Measurements from ENCODE around the gene NOLC1. TPM values are rescaled to one million over a fixed set of nuclear protein-coding genes. Genes with fewer than 3 reads are reported as not detected.

NOLC1 gene
- total and polyA plus RNA-seq, 4 donors = 11.6 to 26.3 (median 20.4) TPM

GRCh38 chr10:102113261-102113955 is 38.8 kb upstream of the NOLC1 start:
- TF ChIP-seq TAF1 (conservative IDR thresholded peaks at IDR 0.05) = no peak
- TF ChIP-seq, protein P1, sequence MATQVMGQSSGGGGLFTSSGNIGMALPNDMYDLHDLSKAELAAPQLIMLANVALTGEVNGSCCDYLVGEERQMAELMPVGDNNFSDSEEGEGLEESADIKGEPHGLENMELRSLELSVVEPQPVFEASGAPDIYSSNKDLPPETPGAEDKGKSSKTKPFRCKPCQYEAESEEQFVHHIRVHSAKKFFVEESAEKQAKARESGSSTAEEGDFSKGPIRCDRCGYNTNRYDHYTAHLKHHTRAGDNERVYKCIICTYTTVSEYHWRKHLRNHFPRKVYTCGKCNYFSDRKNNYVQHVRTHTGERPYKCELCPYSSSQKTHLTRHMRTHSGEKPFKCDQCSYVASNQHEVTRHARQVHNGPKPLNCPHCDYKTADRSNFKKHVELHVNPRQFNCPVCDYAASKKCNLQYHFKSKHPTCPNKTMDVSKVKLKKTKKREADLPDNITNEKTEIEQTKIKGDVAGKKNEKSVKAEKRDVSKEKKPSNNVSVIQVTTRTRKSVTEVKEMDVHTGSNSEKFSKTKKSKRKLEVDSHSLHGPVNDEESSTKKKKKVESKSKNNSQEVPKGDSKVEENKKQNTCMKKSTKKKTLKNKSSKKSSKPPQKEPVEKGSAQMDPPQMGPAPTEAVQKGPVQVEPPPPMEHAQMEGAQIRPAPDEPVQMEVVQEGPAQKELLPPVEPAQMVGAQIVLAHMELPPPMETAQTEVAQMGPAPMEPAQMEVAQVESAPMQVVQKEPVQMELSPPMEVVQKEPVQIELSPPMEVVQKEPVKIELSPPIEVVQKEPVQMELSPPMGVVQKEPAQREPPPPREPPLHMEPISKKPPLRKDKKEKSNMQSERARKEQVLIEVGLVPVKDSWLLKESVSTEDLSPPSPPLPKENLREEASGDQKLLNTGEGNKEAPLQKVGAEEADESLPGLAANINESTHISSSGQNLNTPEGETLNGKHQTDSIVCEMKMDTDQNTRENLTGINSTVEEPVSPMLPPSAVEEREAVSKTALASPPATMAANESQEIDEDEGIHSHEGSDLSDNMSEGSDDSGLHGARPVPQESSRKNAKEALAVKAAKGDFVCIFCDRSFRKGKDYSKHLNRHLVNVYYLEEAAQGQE (IDR thresholded peaks at IDR 0.05) = no peak
- TF ChIP-seq EGR1 (IDR thresholded peaks at IDR 0.05; ENCODE audit: low read depth in 2 of 2) = no peak
- H3K36me3 ChIP-seq (ENCODE audit: control insufficient read depth in 4 of 4, insufficient read depth in 3 of 4, low read depth in 1 of 4, low read length in 3 of 4) = peaks cover 11 to 30% (median 27%) of the 10 kb centered on the region in 4 donors
- DNase-seq (ENCODE audit: low spot score) = peak; percentile 50
- H3K9me3 ChIP-seq (ENCODE audit: control insufficient read depth in 4 of 4, low read length in 3 of 4) = no peaks in the 10 kb centered on the region
- H3K9ac ChIP-seq (ENCODE audit: low read depth in 1 of 2, low read length in 2 of 2) = no peak overlapping the region
- H3K27ac ChIP-seq (ENCODE audit: low read depth in 1 of 2, low read length in 2 of 2) = no peak overlapping the region
- WGBS = 76% methylated on average over 7 of the region's 7 CpGs
- peak overlapping the region in 1 of 3 donors; percentile 18 for H3K4me3 ChIP-seq (ENCODE audit: low read depth in 1 of 3, low read length in 3 of 3)
- H3K4me1 ChIP-seq (ENCODE audit: control insufficient read depth in 4 of 4, insufficient read depth in 4 of 4, low read length in 3 of 4) = peaks cover 13 to 48% (median 42%) of the 10 kb centered on the region in 4 donors
- H3K27me3 ChIP-seq (ENCODE audit: control insufficient read depth in 4 of 4, insufficient read depth in 4 of 4, low read length in 3 of 4) = no peaks in the 10 kb centered on the region

DNA sequence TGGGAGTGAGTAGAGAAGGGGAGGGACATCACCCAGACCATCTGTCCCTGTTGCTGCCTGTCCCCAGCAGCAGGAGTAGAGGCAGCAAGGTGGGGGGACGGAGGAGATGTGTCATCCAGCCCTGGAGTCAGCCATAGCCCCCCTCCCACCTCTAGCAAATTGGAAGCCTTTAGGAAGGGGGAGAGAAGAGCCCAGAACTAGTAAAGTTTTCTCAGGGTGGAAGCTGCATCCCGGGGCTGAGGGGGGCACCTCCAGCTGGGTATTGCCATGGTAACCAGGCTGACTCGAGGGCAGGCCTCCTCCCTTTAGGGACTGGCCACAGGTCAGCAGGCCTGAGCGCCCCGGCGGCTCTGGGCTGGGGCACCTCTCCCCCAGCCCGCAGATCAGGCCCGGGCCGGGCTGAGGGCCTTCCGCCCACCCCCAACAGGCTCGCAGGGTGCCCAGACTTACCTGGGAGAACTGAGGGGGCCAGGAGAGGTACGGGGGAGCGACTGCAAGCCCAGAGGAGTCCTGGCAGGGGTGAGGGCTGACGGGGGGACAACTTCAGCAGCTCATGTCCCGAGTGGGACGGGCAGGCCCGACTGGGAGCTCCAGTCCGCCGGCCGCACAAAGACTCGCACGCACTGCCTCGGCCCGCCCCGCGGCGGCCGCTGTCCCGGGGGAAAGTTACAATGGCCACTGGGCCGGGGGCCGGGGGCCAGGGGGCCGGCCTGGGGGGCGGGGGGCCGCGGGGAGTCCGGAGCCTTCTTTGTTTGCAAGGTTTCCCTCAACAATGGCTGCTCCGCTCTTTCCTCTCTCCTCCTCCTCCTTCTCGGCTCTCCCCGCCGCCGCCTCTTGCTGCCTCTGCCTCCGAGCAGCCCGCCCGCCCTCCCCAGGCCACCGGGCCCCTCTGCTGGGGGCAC is 38.0 kb upstream of the NOLC1 start:
- no peak for TF ChIP-seq JUND (IDR thresholded peaks at IDR 0.05)
- no peak for TF ChIP-seq FOXA2 (IDR thresholded peaks at IDR 0.05)
- TF ChIP-seq, protein P2, sequence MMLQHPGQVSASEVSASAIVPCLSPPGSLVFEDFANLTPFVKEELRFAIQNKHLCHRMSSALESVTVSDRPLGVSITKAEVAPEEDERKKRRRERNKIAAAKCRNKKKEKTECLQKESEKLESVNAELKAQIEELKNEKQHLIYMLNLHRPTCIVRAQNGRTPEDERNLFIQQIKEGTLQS (IDR thresholded peaks at IDR 0.05) = no peak
- TF ChIP-seq, protein P1 (IDR thresholded peaks at IDR 0.05) = no peak
- TF ChIP-seq NR2F2 (IDR thresholded peaks at IDR 0.05) = no peak
- TF ChIP-seq MAX (IDR thresholded peaks at IDR 0.05) = no peak
- TF ChIP-seq HNF4G (IDR thresholded peaks at IDR 0.05) = no peak
- no peak for TF ChIP-seq TAF1 (conservative IDR thresholded peaks at IDR 0.05)
- TF ChIP-seq RXRA (IDR thresholded peaks at IDR 0.05) = no peak
- Histone ChIP-seq H3K9ac (ENCODE audit: low read depth in 1 of 2, low read length in 2 of 2) (peak overlapping the region in 1 of 2 donors; percentile 38), H3K36me3 (ENCODE audit: control insufficient read depth in 4 of 4, insufficient read depth in 3 of 4, low read depth in 1 of 4, low read length in 3 of 4) (peaks cover 7 to 22% (median 19%) of the 10 kb centered on the region in 4 donors), H3K9me3 (ENCODE audit: control insufficient read depth in 4 of 4, low read length in 3 of 4) (no peaks in the 10 kb centered on the region), H3K4me1 (ENCODE audit: control insufficient read depth in 4 of 4, insufficient read depth in 4 of 4, low read length in 3 of 4) (peaks cover 16 to 55% (median 49%) of the 10 kb centered on the region in 4 donors), H3K4me3 (ENCODE audit: low read depth in 1 of 3, low read length in 3 of 3) (peak overlapping the region; percentile 36 to 79 (median 48)), H3K27ac (ENCODE audit: low read depth in 1 of 2, low read length in 2 of 2) (no peak overlapping the region), H3K27me3 (ENCODE audit: control insufficient read depth in 4 of 4, insufficient read depth in 4 of 4, low read length in 3 of 4) (no peaks in the 10 kb centered on the region)
- 3% methylated on average over 45 of the region's 45 CpGs for WGBS
- DNase-seq (ENCODE audit: low spot score) = peak; percentile 58

Measured in liver (tissue), 9 donors.